ENCODE results near the gene TARBP1. TPM values are rescaled to one million over a fixed set of nuclear protein-coding genes. Genes with fewer than 3 reads are reported as not detected.

Gene TARBP1
- total and polyA plus RNA-seq, 2 of the 8 experiments (the other 6 are each of a cell fraction or from before 2014, with no cell fraction given), result 21.9 to 32.3 TPM

DNA sequence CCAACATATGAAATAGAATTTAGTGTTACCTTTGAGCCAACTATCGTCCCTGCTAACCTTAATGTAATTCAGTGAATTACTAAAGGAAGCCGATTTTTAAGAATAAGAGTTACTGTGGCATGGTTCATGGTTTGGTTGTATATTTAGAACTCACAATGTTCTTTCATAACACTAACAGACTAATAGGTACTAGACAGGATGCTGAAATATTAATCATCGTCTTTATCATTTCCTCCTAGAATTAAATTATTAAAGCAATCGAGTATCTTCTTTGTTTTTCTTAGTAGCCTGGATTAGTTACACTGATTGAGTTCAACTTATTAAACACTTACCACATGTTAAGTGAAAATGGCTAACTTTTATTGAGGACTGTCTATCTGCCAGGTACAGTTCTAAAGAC, 47.7 kb downstream of the TARBP1 start:
- Histone ChIP-seq H3K4me1 (replicated peaks in 1 of 4; ENCODE audit: control insufficient read depth in 3 of 4, insufficient read depth in 4 of 4, low read length in 3 of 4) (no peaks in the 10 kb centered on the region), H3K9me3 (ENCODE audit: insufficient read depth in 2 of 2, low read depth in 1 of 2, low read length in 1 of 2) (no peaks in the 10 kb centered on the region), H3K27me3 (replicated peaks in 1 of 4; ENCODE audit: control insufficient read depth in 3 of 4, extremely low read depth in 1 of 4, insufficient read depth in 3 of 4, low read length in 3 of 4) (no peaks in the 10 kb centered on the region), H3K4me3 (ENCODE audit: extremely low read depth in 1 of 4, insufficient read depth in 2 of 4, low read depth in 3 of 4, low read length in 4 of 4) (no peak overlapping the region), H2BK15ac (ENCODE audit: low read length) (no peak overlapping the region), H3K14ac (ENCODE audit: insufficient read length) (no peak overlapping the region), H3K4ac (replicated peaks; ENCODE audit: insufficient read length, low read depth, low read length) (no peak overlapping the region), H4K8ac (ENCODE audit: extremely low read depth, insufficient read depth, low read length) (no peak overlapping the region), H3K36me3 (ENCODE audit: control insufficient read depth in 2 of 4, insufficient read depth in 4 of 4, low read length in 3 of 4) (peaks cover 0 to 10% (median 3%) of the 10 kb centered on the region in 4 experiments; a peak in 7 of 8 replicates), H4K5ac (ENCODE audit: insufficient read length, low read depth, low read length) (no peak overlapping the region), H3K23me2 (ENCODE audit: low read depth, low read length) (no peaks in the 10 kb centered on the region), H4K20me1 (replicated peaks in 1 of 2; ENCODE audit: control insufficient read depth in 1 of 2, insufficient read depth in 2 of 2, low read length in 2 of 2) (no peaks in the 10 kb centered on the region), H3K18ac (ENCODE audit: extremely low read depth, low read length) (no peak overlapping the region), H3K56ac (replicated peaks; ENCODE audit: insufficient read length, low read depth, low read length) (no peak overlapping the region), H3K27ac (ENCODE audit: low read depth, low read length) (no peak overlapping the region), H3K23ac (ENCODE audit: insufficient read length) (no peak overlapping the region), H2BK5ac (ENCODE audit: low read depth, low read length) (no peak overlapping the region), H4K91ac (replicated peaks; ENCODE audit: insufficient read length, low read length) (no peak overlapping the region), H3K79me1 (ENCODE audit: low read depth, low read length) (no peaks in the 10 kb centered on the region), H2AFZ (ENCODE audit: low read length) (no peak overlapping the region), H2BK20ac (ENCODE audit: low read length) (no peak overlapping the region), H2AK5ac (ENCODE audit: low read depth, low read length) (no peak overlapping the region), H3K9ac (replicated peaks in 1 of 4; ENCODE audit: extremely low read depth in 1 of 4, low read depth in 3 of 4, low read length in 3 of 4) (no peak overlapping the region), H2BK12ac (ENCODE audit: low read depth, low read length) (no peak overlapping the region), H2BK120ac (replicated peaks; ENCODE audit: low read depth, low read length) (no peak overlapping the region), H3K79me2 (ENCODE audit: control insufficient read depth in 1 of 2, insufficient read depth in 2 of 2, low read length in 2 of 2) (no peaks in the 10 kb centered on the region), H3K4me2 (ENCODE audit: insufficient read depth in 1 of 2, low read depth in 2 of 2, low read length in 2 of 2) (no peak overlapping the region)
- TF ChIP-seq SUZ12 (IDR thresholded peaks at IDR 0.05; ENCODE audit: low read length), result no peak
- TF ChIP-seq RNF2 (IDR thresholded peaks at IDR 0.05; ENCODE audit: borderline replicate concordance, low read depth, low read length, missing control alignments, poor library complexity, severe bottlenecking), result no peak
- TF ChIP-seq TEAD4 (IDR thresholded peaks at IDR 0.05; ENCODE audit: low read depth, low read length), result no peak
- TF ChIP-seq ATF2 (IDR thresholded peaks at IDR 0.05; ENCODE audit: low read length), result no peak
- no peak for TF ChIP-seq RBBP5 (IDR thresholded peaks at IDR 0.05; ENCODE audit: borderline replicate concordance, low read depth, low read length)
- no peak for TF ChIP-seq RAD21 (IDR thresholded peaks at IDR 0.05 in 1 of 2, conservative IDR thresholded peaks at IDR 0.05 in 1 of 2; ENCODE audit: low read depth in 2 of 2, low read length in 2 of 2)
- TF ChIP-seq BACH1 (IDR thresholded peaks at IDR 0.05; ENCODE audit: low read length), result no peak
- no peak for TF ChIP-seq CHD2 (IDR thresholded peaks at IDR 0.05; ENCODE audit: low read length)
- no peak for TF ChIP-seq ASH2L (IDR thresholded peaks at IDR 0.05; ENCODE audit: low read length)
- no peak for TF ChIP-seq POLR2A (IDR thresholded peaks at IDR 0.05; ENCODE audit: control extremely low read depth in 1 of 2, low read depth in 2 of 2, low read length in 2 of 2)
- TF ChIP-seq NRF1 (IDR thresholded peaks at IDR 0.05; ENCODE audit: low read depth, low read length), result no peak
- TF ChIP-seq SP4 (IDR thresholded peaks at IDR 0.05; ENCODE audit: low read length), result no peak
- no peak for TF ChIP-seq GTF2F1 (IDR thresholded peaks at IDR 0.05; ENCODE audit: borderline replicate concordance, low read depth, low read length)
- CTCF ChIA-PET (ENCODE audit: partially characterized antibody), result interaction anchor here (0.6 to 1.3 kb wide), 2 partner anchors 104 to 122 kb away, joined by 3 to 4 read pairs; no protein-coding TSS in a partner anchor
- no peak for FAIRE-seq
- WGBS, 2 experiments (ENCODE audit: extremely low coverage in 1 of 2, insufficient coverage in 1 of 2, insufficient read length in 1 of 2, insufficient replicate concordance in 2 of 2, low coverage in 1 of 2, low lambda C conversion rate in 2 of 2, missing lambda C conversion rate in 1 of 2), result 92% methylated on average over 4 of the region's 4 CpGs; no CpG with 5 or more reads in 1 of the 2 experiments
- no peak for DNase-seq (ENCODE audit: low read depth in 1 of 2, low spot score in 2 of 2)
- POLR2A ChIA-PET (ENCODE audit: partially characterized antibody), result no interaction called here
